ENCODE measurements around the gene CGB2. TPM values are rescaled to one million over a fixed set of nuclear protein-coding genes. Genes with fewer than 3 reads are reported as not detected.
A peak's percentile ranks its signal among the peaks of the same experiment; 100 is the strongest.
"Not testable (repeated sequence)": the region's sequence is repeated elsewhere in the genome, so short reads cannot be mapped to it uniquely, and the experiment has no call there.

Gene CGB2
- total and polyA plus RNA-seq, 9 of the 15 experiments (the other 6 are each of a cell fraction or from before 2014, with no cell fraction given) = 0.22 TPM; not detected in 8

DNA sequence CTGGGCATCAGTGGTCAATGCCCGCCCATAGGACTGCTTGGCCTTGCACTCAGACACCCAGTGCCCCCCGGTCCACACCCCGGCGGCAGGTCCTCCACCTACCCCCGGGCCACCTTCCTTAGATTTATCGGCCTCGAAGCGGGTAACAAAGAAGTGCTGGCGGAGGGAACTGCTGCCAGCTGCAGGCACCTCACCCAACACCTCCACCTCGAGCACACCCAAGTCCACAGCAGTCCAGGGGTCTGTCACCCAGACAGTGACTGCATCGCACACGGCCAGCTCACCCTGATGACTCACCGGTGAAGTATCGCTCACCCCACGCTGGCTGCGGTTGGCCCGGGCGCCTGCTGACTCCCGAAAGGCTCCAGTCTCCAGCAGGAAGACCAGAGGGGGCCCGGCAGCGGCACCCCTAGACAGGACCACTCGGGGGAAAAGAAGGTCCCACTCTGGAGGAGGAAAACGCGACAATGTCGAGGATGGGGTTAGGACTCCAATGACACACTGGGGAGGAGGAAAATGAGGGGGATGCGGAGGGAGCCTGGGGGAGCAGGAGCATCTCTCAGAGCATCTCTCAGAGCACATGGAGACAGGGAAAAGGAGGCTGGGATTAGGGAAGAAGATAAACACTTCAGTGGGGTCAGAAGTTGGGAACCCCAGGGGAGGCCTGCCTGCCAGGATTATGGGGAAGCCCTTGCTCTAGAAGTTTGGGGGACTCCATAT, 7.0 kb downstream of the CGB2 start:
- H3K4me2 ChIP-seq (ENCODE audit: insufficient read depth, low read length); CTCF ChIA-PET (ENCODE audit: low intra/inter-chr PET ratio); BruUV-seq (replicated peaks); H3K9ac ChIP-seq (ENCODE audit: insufficient read depth in 1 of 2, low read depth in 2 of 2, low read length in 2 of 2); intact Hi-C loops (cut with micrococcal nuclease); H4K20me1 ChIP-seq (replicated peaks; ENCODE audit: control insufficient read depth, insufficient read depth, low read length); in situ Hi-C loops (cut with MboI); H3K36me3 ChIP-seq (ENCODE audit: control insufficient read depth, insufficient read depth, low read length); H3K4me3 ChIP-seq; H2AFZ ChIP-seq (ENCODE audit: low read depth, low read length); FAIRE-seq; H3K4me1 ChIP-seq (replicated peaks in 1 of 2; ENCODE audit: control insufficient read depth in 2 of 2, insufficient read depth in 2 of 2, low read length in 2 of 2); POLR2A ChIA-PET; H3K79me2 ChIP-seq (ENCODE audit: control insufficient read depth, insufficient read depth, low read length); H3K9me3 ChIP-seq (replicated peaks; ENCODE audit: control insufficient read depth, insufficient read depth, low read depth, low read length); H3K27me3 ChIP-seq (ENCODE audit: control insufficient read depth in 2 of 2, insufficient read depth in 2 of 2, low read length in 2 of 2); H3K9me1 ChIP-seq (ENCODE audit: control insufficient read depth, insufficient read depth, low read length); H3K27ac ChIP-seq (ENCODE audit: extremely low read depth, low read depth, low read length): not testable (repeated sequence)
- 4% methylated on average over 22 of the region's 26 CpGs for WGBS (ENCODE audit: insufficient coverage, low coverage, missing lambda C conversion rate)
- TF ChIP-seq, protein P1, sequence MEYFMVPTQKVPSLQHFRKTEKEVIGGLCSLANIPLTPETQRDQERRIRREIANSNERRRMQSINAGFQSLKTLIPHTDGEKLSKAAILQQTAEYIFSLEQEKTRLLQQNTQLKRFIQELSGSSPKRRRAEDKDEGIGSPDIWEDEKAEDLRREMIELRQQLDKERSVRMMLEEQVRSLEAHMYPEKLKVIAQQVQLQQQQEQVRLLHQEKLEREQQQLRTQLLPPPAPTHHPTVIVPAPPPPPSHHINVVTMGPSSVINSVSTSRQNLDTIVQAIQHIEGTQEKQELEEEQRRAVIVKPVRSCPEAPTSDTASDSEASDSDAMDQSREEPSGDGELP (CRISPR knock-in tag; IDR thresholded peaks at IDR 0.05; ENCODE audit: borderline replicate concordance) = peak; percentile 41; the same call in 1 of the 2 replicates
- TF ChIP-seq JUNB (CRISPR knock-in tag; conservative IDR thresholded peaks at IDR 0.05) (0 out of 2 replicates have a peak, but pooled peaks have one; percentile 20), SMARCA4 (IDR thresholded peaks at IDR 0.05) (0 out of 2 replicates have a peak, but pooled peaks have one; percentile 32), FOSL1 (tag; conservative IDR thresholded peaks at IDR 0.05) (peak; percentile 85), DPF2 (IDR thresholded peaks at IDR 0.05) (0 out of 2 replicates have a peak, but pooled peaks have one; percentile 17), ARID1B (IDR thresholded peaks at IDR 0.05) (peak; percentile 44), CREM (IDR thresholded peaks at IDR 0.05; ENCODE audit: low read depth) (0 out of 2 replicates have a peak, but pooled peaks have one; percentile 31), FOS (IDR thresholded peaks at IDR 0.05; ENCODE audit: extremely low read depth, insufficient read length) (peak; percentile 3), JUND (IDR thresholded peaks at IDR 0.05; ENCODE audit: borderline replicate concordance, low read depth, low read length) (peak; percentile 83), JUND (tag; IDR thresholded peaks at IDR 0.05; ENCODE audit: borderline replicate concordance, low read depth, low read length) (peak; percentile 41; the same call in 1 of the 3 replicates)
- TF ChIP-seq, protein P2, sequence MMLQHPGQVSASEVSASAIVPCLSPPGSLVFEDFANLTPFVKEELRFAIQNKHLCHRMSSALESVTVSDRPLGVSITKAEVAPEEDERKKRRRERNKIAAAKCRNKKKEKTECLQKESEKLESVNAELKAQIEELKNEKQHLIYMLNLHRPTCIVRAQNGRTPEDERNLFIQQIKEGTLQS (IDR thresholded peaks at IDR 0.05) = peak; percentile 91
- TF ChIP-seq, protein P2 (CRISPR knock-in tag; conservative IDR thresholded peaks at IDR 0.05) = not testable (repeated sequence)
- DNase-seq (ENCODE audit: extremely low read depth in 1 of 4, low spot score in 3 of 4) (peak in 1 of 4 experiments; percentile 52), ATAC-seq (peak; percentile 47; the same call in 2 of the 3 replicates)

DNA sequence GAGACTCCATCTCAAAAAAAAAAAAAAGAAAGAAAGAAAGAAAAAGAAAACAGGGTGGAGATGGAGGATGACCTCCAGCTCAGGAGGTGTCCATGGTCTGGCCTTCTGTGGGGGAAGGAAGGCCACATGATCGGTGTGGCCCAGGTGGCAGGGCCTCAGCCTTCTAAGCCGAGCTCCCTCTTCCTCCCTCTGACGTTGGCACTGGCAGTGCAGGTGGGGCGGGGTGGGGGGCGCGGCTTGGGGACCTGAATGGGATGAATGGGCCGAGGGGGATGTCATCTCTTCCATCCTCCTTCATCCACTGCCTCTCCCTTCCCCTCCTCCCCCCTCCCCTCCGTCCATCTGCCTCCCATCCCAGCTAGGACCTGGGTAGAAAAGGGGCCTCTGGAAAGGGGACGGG, 8.0 kb downstream of the CGB2 start:
- DNase-seq (ENCODE audit: extremely low read depth in 1 of 4, low spot score in 3 of 4); H3K4me3 ChIP-seq; H3K36me3 ChIP-seq (ENCODE audit: control insufficient read depth, insufficient read depth, low read length); H3K4me1 ChIP-seq (replicated peaks in 1 of 2; ENCODE audit: control insufficient read depth in 2 of 2, insufficient read depth in 2 of 2, low read length in 2 of 2); H3K9ac ChIP-seq (ENCODE audit: insufficient read depth in 1 of 2, low read depth in 2 of 2, low read length in 2 of 2); H3K4me2 ChIP-seq (ENCODE audit: insufficient read depth, low read length); H3K27me3 ChIP-seq (ENCODE audit: control insufficient read depth in 2 of 2, insufficient read depth in 2 of 2, low read length in 2 of 2); in situ Hi-C loops (cut with MboI); H3K9me1 ChIP-seq (ENCODE audit: control insufficient read depth, insufficient read depth, low read length); H2AFZ ChIP-seq (ENCODE audit: low read depth, low read length); CTCF ChIA-PET (ENCODE audit: low intra/inter-chr PET ratio); H3K9me3 ChIP-seq (replicated peaks; ENCODE audit: control insufficient read depth, insufficient read depth, low read depth, low read length); intact Hi-C loops (cut with micrococcal nuclease); H4K20me1 ChIP-seq (replicated peaks; ENCODE audit: control insufficient read depth, insufficient read depth, low read length); H3K79me2 ChIP-seq (ENCODE audit: control insufficient read depth, insufficient read depth, low read length); FAIRE-seq; H3K27ac ChIP-seq (ENCODE audit: extremely low read depth, low read depth, low read length); BruUV-seq (replicated peaks); ATAC-seq; POLR2A ChIA-PET: not testable (repeated sequence)
- 0% methylated on average over 1 of the region's 9 CpGs for WGBS (ENCODE audit: insufficient coverage, low coverage, missing lambda C conversion rate)

All from K562 (cell line).